HG03095 (cell line): ENCODE results near the gene ADSL.
"Not testable (repeated sequence)": the region's sequence is repeated elsewhere in the genome, so short reads cannot be mapped to it uniquely, and the experiment has no call there.

Source experiments
- ATAC-seq: cut with Tn5 transposase; IDR thresholded peaks from one replicate; pipeline ENCODE4 v1.9.1; 2021; ENCODE audit warnings: moderate library complexity; ENCODE audit not compliant: unreplicated experiment

ADSL gene

DNA sequence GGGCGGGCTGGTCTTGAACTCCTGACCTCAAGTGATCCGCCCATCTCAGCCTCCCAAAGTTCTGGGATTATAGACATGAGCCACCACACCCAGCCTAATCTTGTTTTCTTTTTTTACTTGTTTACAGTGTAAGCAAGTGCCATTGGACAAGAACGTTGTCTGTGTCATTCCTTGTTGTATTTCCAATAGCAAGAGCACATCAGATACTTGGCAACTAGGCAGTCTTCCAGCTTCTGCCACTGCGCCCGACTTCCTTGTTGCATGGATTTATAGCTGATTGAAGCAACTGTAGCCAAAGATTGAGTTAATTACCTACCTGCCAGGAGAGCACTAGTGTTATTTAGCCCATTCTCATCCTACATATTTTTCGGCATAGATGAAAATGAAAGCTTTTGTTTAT, 21.0 kb downstream of the ADSL start:
- ATAC-seq, result no peak

DNA sequence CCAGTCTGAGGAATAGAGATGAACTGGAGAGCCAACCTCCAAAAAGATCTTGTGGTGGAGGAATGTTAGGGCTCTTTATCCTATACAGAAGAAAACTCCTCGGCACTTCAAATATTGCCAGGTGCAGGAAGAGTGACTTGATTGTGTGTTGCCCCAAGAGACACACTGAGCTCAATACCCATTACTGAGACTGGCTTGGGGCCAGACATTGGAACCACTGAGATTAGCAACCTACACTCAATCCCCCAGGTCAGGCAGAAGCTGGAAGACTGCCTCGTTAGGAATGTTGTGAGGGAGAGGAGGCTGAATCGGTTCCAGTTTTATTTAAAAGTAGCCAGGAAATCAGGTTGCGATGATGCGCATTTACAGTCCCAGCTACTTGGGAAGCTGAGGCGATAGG, 21.7 kb downstream of the ADSL start:
- no peak for ATAC-seq

GRCh38 chr22:40368836-40369235, 22.5 kb downstream of the ADSL start:
- no peak for ATAC-seq

DNA sequence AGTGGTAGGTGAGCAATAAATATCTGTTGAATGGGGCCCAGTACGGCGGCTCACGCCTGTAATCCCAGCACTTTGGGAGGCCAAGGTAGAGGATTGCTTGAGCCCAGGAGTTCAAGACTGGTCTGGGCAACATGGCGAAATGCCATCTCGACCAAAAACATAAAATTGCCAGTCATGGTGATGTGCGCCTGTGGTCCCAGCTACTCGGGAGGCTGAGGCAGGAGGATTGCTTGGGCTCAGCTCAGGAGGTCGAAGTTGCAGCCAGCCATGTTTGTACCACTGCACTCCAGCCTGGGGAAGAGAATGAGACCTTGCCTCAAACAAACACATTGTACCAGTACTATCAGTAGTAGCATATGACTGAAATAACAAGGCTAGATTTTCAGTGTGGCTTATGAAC, 28.3 kb downstream of the ADSL start:
- no peak for ATAC-seq

GRCh38 chr22:40376149-40376548, 29.8 kb downstream of the ADSL start:
- no peak for ATAC-seq

DNA sequence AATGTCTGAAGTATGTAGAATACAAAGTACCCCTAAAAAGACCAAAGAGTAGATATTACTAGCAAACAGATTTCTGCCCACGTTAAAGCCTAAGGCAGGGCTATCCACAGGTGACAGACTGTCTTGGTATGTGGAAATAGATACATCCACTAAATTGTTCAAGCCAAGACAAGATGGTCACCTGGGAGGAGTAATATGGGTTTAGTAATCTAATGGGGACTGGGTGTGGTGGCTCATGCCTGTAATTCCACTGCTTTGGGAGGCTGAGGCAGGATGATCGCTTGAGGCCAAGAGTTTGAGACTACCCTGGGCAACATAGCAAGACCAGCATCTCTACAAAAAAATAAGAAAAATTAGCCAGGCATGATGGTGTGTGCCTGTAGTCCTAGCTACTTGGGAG, 31.6 kb downstream of the ADSL start:
- no peak for ATAC-seq

DNA sequence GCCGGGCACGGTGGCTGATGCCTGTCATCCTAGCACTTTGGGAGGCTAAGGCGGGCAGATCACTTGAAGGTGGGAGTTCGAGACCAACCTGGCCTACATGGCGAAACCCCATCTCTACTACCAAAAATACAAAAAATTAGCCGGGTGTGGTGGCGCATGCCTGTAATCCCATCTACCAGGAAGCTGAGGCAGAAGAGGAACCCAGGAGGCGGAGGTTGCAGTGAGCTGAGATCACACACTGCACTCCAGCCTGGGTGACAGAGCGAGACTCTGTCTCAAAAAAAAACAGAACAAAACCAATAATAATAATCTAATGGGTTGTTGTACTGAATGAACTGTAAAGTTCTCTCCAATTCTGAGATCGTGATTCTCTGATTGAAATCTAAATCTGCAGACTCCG, 32.1 kb downstream of the ADSL start:
- not testable (repeated sequence) for ATAC-seq

- no peak for ATAC-seq
Observed at GRCh38 chr22:40381461-40381860, 35.2 kb downstream of the ADSL start.

- ATAC-seq, result no peak
Observed at GRCh38 chr22:40383905-40384304, 37.6 kb downstream of the ADSL start.

DNA sequence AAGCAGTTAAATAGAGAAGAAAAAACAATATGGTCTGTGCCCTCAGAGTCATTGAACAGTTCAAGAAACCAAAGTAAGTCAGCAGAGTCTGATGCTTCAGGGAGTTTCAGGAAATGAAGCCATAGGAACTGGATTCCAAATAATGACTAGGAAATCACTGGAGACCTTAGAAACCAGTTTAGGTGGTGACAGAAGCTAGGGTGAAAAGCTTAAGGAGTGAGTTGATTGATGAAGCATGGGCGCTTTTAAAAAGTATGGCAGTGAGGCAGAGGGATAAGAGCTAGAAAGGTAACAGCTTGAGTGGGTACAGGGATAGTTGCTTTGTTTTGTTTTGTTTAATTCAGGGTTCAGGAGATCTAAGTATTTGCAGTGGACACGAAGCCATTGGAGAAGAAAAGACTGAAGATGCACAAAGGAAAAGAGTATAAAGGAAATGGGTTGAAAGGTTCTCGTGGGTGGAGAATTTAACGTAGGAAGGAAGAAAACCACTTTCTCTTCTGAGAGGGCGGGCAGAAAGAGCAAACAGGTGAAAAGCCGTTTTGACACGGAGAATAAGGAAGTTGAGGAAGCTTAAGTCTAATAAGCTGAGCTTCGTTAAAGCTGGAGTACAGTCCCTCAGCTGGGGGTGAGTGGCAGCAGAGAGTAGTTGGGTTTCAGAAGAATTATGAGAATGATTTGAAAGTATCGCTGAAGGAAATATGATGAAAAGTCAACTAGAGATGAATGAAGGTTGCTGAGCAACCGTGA, 38.9 kb downstream of the ADSL start:
- no peak for ATAC-seq

GRCh38 chr22:40387746-40388145, 41.4 kb downstream of the ADSL start:
- no peak for ATAC-seq

DNA sequence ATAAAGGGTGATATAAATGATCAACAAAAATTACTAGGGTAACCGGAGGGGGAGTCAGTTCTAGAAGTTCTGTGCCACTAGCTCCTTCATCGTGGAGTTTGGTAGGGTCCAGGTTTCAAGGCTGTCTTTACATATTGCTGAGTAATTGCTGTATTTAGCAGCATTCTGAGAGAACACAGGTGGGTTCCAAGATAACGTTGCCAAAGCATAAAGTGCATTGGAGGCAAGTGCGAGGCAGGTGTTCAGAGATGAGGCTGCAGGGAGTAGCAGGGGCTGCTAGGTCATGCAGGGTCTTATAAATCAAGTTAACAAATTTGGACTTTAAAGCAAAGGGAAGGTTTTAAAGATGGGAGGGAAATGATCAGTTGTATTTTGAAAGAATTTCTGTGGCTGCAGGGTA, 41.9 kb downstream of the ADSL start:
- no peak for ATAC-seq

GRCh38 chr22:40391417-40391816, 45.1 kb downstream of the ADSL start:
- no peak for ATAC-seq

DNA sequence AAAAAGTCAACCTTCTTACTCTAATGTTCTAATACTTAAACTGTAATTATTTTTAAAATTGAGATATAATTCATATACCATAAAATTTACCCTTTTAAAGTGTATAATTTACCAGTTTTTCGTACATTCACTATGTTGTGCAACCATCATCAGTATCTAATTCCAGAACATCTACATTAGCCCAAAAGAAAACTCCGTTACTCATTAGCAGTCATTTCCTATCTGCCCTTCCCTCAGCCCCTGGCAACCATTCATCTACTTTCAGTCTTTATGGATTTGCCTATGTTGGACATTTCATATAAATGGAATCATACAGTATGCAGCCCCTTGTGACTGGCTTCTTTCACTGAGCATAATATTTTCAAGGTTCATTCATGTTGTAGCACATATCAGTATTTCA, 46.3 kb downstream of the ADSL start:
- no peak for ATAC-seq

GRCh38 chr22:40394607-40395006, 48.3 kb downstream of the ADSL start:
- no peak for ATAC-seq

DNA sequence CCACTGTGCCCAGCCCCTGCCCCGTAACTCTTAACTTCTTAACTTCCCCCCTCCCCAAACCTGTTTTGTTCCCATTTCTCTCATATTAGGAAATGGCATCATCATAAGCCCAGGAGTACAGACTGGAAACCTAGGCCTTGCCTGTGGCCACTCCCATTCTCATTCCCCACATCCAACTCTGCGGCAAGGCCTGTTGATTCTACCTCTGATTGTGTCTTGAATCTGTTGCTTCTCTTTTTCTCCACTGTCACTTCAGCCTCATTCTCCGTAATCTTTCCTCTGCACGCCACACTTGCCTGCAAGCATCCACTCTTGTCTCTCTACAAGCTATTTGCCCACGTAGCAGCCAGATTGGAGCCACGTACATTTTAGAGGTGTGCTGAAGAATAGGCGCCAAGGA, 49.3 kb downstream of the ADSL start:
- ATAC-seq, result no peak

DNA sequence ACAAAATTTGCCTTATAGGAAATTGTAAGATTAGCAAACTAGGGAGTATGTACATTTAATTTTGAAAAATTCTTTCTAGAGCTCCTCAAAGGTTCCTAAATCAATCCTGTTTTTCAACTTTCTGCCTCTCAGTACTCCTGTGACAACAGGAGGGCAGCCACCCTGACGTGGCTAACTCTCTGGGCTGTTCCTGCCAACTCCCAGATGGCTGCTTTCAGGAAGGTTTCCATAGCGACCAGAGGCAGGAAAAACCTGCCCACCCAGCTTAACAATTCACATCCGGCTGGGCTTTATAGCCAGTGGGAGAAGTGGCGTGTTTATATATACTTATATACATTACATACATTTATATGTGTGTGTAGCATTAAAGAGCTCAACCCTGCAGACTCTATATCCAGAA, 50.6 kb downstream of the ADSL start:
- ATAC-seq, result no peak

- ATAC-seq, result no peak
Observed at GRCh38 chr22:40397396-40397795, 51.1 kb downstream of the ADSL start.

- no peak for ATAC-seq
Observed at GRCh38 chr22:40399621-40400020, 53.3 kb downstream of the ADSL start.

- no peak for ATAC-seq
Observed at GRCh38 chr22:40400159-40400558, 53.9 kb downstream of the ADSL start.

- no peak for ATAC-seq
Observed at GRCh38 chr22:40401532-40401931, 55.2 kb downstream of the ADSL start.

GRCh38 chr22:40401981-40402406, 55.7 kb downstream of the ADSL start:
- ATAC-seq, result no peak

- ATAC-seq, result no peak
Observed at GRCh38 chr22:40403141-40403540, 56.8 kb downstream of the ADSL start.
